OCI-LY1 (cell line): Measurements from ENCODE around the gene SLC2A9.

Experiments used
- H2AFZ ChIP-seq: fragments of 200-600 bp; sonication (generic), shearing (Covaris generic); 2 replicates; pipeline ENCODE4 v1.6.0; 2014; ENCODE audit warnings: antibody characterized with exemption, mild to moderate bottlenecking, low read length
- H3F3A ChIP-seq: fragments of 200-600 bp; sonication (generic), shearing (Covaris generic); 2 replicates; pipeline ENCODE4 v1.6.0; 2014; ENCODE audit warnings: mild to moderate bottlenecking, antibody characterized with exemption, low read length, moderate library complexity; ENCODE audit not compliant: insufficient read depth
- H3K27ac ChIP-seq: fragments of 200-600 bp; sonication (generic); 2 replicates; pipeline ENCODE4 v1.5.1; 2014; ENCODE audit warnings: low read length, mixed run types, mild to moderate bottlenecking, low read depth; ENCODE audit not compliant: poor library complexity, severe bottlenecking
- H3K27me3 ChIP-seq: fragments of 200-600 bp; sonication (generic); 2 replicates; pipeline ENCODE4 v1.6.0; 2014; ENCODE audit warnings: antibody characterized with exemption, mild to moderate bottlenecking, low read length, moderate library complexity; ENCODE audit not compliant: insufficient read depth
- H3K36me3 ChIP-seq: fragments of 200-600 bp; sonication (generic); 2 replicates; pipeline ENCODE4 v1.6.1; 2014; ENCODE audit warnings: mild to moderate bottlenecking, antibody characterized with exemption, low read length, moderate library complexity, mixed read lengths; ENCODE audit not compliant: insufficient read depth
- H3K4me1 ChIP-seq: fragments of 200-600 bp; sonication (generic); 2 replicates; pipeline ENCODE4 v1.5.1; 2014; ENCODE audit warnings: mild to moderate bottlenecking, low read length, moderate library complexity; ENCODE audit not compliant: insufficient read depth, severe bottlenecking
- H3K4me2 ChIP-seq: fragments of 200-600 bp; sonication (generic), shearing (Covaris generic); 2 replicates; pipeline ENCODE4 v1.6.1; 2014; ENCODE audit warnings: low read length
- H3K4me3 ChIP-seq: fragments of 200-600 bp; sonication (generic); 2 replicates; pipeline ENCODE4 v1.5.1; 2014; ENCODE audit warnings: low read length, low read depth, mild to moderate bottlenecking, mixed read lengths; ENCODE audit not compliant: poor library complexity, severe bottlenecking
- H3K79me2 ChIP-seq: fragments of 200-600 bp; shearing (Covaris generic); 2 replicates; pipeline ENCODE4 v1.6.1; 2016; ENCODE audit warnings: mixed run types, low read length, mixed read lengths; ENCODE audit not compliant: insufficient read depth
- H3K9ac ChIP-seq: fragments of 200-600 bp; sonication (generic), shearing (Covaris generic); 2 replicates; pipeline ENCODE4 v1.6.1; 2014; ENCODE audit warnings: mild to moderate bottlenecking, low read length, mixed read lengths
- H3K9me2 ChIP-seq: fragments of 200-600 bp; sonication (generic), shearing (Covaris generic); 2 replicates; pipeline ENCODE4 v1.6.1; 2014; ENCODE audit warnings: low read depth, mild to moderate bottlenecking, low read length, mixed read lengths
- H3K9me3 ChIP-seq: fragments of 200-600 bp; shearing (Covaris generic); 2 replicates; pipeline ENCODE4 v1.6.1; 2014; ENCODE audit warnings: low read length, mixed read lengths
- H4K20me1 ChIP-seq: fragments of 200-600 bp; sonication (generic), shearing (Covaris generic); 2 replicates; pipeline ENCODE4 v1.6.0; 2016; ENCODE audit warnings: mild to moderate bottlenecking, low read length; ENCODE audit not compliant: insufficient read depth
- CTCF ChIP-seq: fragments of 200-600 bp; sonication (generic), shearing (Covaris generic); IDR thresholded peaks from 2 replicates; pipeline ENCODE4 v1.5.1; 2017; ENCODE audit warnings: mild to moderate bottlenecking, antibody characterized with exemption, low read length, moderate library complexity, mixed read lengths
- EZH2 ChIP-seq: fragments of 200-600 bp; sonication (generic), shearing (Covaris generic); IDR thresholded peaks from 2 replicates; pipeline ENCODE4 v1.8.0; 2017; ENCODE audit warnings: borderline replicate concordance, mixed run types, mild to moderate bottlenecking, antibody characterized with exemption, low read length, moderate library complexity, mixed read lengths

The SLC2A9 gene

GRCh38 chr4:9925750-9926439 lies 95.4 kb downstream of the SLC2A9 start:
- no peaks in the 10 kb centered on the region for H3K36me3 ChIP-seq
- no peak overlapping the region for H3K4me2 ChIP-seq
- TF ChIP-seq CTCF = no peak
- TF ChIP-seq EZH2 = no peak
- H3K9me2 ChIP-seq = no peaks in the 10 kb centered on the region
- H3F3A ChIP-seq = no peaks in the 10 kb centered on the region
- H3K9me3 ChIP-seq = no peaks in the 10 kb centered on the region
- no peaks in the 10 kb centered on the region for H4K20me1 ChIP-seq
- no peaks in the 10 kb centered on the region for H3K4me1 ChIP-seq
- no peak overlapping the region for H2AFZ ChIP-seq
- H3K79me2 ChIP-seq = no peaks in the 10 kb centered on the region
- no peak overlapping the region for H3K9ac ChIP-seq
- no peak overlapping the region for H3K27ac ChIP-seq
- no peak overlapping the region for H3K4me3 ChIP-seq
- no peaks in the 10 kb centered on the region for H3K27me3 ChIP-seq

GRCh38 chr4:9924750-9925149 lies 96.5 kb downstream of the SLC2A9 start:
- Histone ChIP-seq H3K9me3 (no peaks in the 10 kb centered on the region), H4K20me1 (no peaks in the 10 kb centered on the region), H3K4me1 (no peaks in the 10 kb centered on the region), H3K36me3 (no peaks in the 10 kb centered on the region), H3K27ac (no peak overlapping the region), H3K4me3 (no peak overlapping the region), H3K27me3 (no peaks in the 10 kb centered on the region), H3K9me2 (no peaks in the 10 kb centered on the region), H3K79me2 (no peaks in the 10 kb centered on the region), H3K4me2 (no peak overlapping the region), H2AFZ (no peak overlapping the region), H3F3A (no peaks in the 10 kb centered on the region), H3K9ac (no peak overlapping the region)
- no peak for TF ChIP-seq CTCF
- no peak for TF ChIP-seq EZH2

- no peak overlapping the region for H3K4me2 ChIP-seq
- H3K9me2 ChIP-seq = no peaks in the 10 kb centered on the region
- TF ChIP-seq CTCF (no peak), EZH2 (no peak)
- no peaks in the 10 kb centered on the region for H3K27me3 ChIP-seq
- no peaks in the 10 kb centered on the region for H3K9me3 ChIP-seq
- H3K36me3 ChIP-seq = no peaks in the 10 kb centered on the region
- no peak overlapping the region for H2AFZ ChIP-seq
- no peaks in the 10 kb centered on the region for H3K4me1 ChIP-seq
- H3K9ac ChIP-seq = no peak overlapping the region
- H3K27ac ChIP-seq = no peak overlapping the region
- H4K20me1 ChIP-seq = no peaks in the 10 kb centered on the region
- no peaks in the 10 kb centered on the region for H3K79me2 ChIP-seq
- no peak overlapping the region for H3K4me3 ChIP-seq
- H3F3A ChIP-seq = no peaks in the 10 kb centered on the region
Measured at GRCh38 chr4:9923195-9923812, 98.0 kb downstream of the SLC2A9 start.
